NCI-H2029 treated with DMSO at 0.1 percent for 48 hours (cell line): Measurements from ENCODE around the gene ARFIP1.

Source experiments
- DNase-seq: peaks from one replicate; lab custom pipeline; 2025; lab: John Stamatoyannopoulos, UW

ARFIP1 gene

GRCh38 chr4:152938237-152938947 lies 158.6 kb downstream of the ARFIP1 start:
- peak; percentile 58 for DNase-seq

- no peak for DNase-seq
Observed at GRCh38 chr4:152939621-152940020, 159.9 kb downstream of the ARFIP1 start.

- DNase-seq: no peak
Observed at GRCh38 chr4:152940461-152940860, 160.7 kb downstream of the ARFIP1 start.

DNA sequence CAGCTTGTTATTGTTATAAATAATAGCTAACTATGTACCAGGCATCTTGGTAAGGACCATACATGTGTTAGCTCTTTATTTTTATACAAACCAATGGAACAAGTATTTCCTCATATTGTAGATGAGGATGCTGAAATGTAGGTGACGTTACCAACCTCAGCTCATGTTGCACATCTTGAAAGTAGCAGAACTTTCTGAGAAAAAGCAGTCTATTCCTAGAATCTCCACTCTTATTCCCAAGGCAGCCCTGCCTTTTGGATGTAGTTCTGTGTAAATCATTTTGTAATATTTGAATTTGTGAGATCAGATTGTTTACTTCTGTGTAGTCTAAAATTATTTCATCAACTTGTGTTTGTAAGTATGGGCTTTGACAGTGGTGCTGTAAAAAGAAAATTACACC lies 161.7 kb downstream of the ARFIP1 start:
- DNase-seq: no peak

- DNase-seq: no peak
Observed at GRCh38 chr4:152942346-152942745, 162.6 kb downstream of the ARFIP1 start.

DNA sequence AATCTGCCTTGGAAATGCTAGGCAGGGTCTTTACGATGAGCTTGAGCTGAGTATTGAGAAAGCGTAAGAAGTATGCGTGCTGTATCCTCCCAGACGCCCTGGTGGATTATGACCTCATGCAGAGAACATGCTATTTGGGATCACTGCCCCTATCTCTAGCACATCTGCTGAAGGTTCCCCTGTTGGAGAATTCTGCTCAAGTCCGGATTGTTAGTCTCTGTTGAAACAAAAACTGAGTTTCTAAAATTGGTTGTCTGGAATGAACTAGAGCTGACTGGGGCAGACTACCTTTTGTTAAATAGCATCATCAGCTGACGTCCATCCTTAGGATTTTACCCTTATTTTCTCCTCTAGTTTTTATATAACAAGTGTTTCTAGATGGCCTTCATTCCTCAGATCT lies 163.9 kb downstream of the ARFIP1 start:
- no peak for DNase-seq

DNA sequence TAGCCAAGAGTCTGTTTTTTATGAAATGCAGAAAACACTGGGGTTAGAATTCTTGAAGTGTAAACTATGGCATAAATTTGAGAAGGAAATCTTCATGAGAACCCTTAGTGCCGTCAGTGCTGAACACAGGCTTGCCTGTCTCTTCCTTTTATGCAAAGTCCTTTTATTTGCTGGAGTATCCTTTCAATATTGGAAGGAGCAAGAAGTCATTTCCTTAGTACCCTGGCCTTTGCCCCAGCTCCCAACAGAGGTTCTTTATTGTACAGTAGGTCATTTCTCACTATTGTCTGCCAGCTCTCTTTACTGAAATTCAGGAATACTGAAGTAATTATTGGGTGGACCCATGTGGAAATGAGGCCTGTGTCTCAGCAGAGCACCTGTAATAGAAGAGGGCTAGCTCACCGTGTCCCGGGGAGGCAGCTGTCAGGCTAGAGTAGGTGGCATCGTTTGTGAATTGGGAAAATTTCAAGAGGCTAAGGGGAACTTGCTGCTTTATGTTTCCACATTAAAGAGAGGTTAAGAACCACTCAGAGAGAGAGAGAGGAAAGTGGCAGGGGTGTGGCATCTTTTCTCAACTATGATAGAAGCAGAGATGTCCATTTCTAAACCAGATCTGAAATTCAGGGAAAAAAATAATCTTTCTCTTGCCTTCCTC lies 165.0 kb downstream of the ARFIP1 start:
- no peak for DNase-seq

GRCh38 chr4:152945639-152946038 lies 165.9 kb downstream of the ARFIP1 start:
- no peak for DNase-seq

- no peak for DNase-seq
Observed at GRCh38 chr4:152946446-152946845, 166.7 kb downstream of the ARFIP1 start.

- no peak for DNase-seq
Observed at GRCh38 chr4:152947311-152947710, 167.6 kb downstream of the ARFIP1 start.

GRCh38 chr4:152949930-152950329 lies 170.2 kb downstream of the ARFIP1 start:
- no peak for DNase-seq

GRCh38 chr4:152950402-152951274 lies 170.9 kb downstream of the ARFIP1 start:
- DNase-seq: no peak

DNA sequence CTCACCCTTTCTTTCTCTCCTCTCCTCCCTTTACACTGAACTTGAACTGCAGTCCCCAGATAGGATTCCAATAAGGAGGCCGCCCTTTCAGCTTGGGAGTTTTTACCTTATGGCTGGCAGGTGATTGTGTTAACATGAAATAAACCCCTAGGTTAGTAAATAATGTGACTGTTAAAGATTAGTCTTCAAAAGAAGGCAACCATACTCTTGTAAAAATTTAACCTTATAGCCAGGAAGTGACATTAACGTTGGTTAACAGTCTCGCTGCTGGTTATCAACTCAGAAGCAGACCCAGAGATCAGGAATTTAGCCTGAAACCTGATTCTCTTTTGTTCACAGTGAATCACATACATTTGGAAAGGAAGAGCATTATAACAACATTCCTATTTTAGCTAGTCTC lies 171.6 kb downstream of the ARFIP1 start:
- DNase-seq: no peak

DNA sequence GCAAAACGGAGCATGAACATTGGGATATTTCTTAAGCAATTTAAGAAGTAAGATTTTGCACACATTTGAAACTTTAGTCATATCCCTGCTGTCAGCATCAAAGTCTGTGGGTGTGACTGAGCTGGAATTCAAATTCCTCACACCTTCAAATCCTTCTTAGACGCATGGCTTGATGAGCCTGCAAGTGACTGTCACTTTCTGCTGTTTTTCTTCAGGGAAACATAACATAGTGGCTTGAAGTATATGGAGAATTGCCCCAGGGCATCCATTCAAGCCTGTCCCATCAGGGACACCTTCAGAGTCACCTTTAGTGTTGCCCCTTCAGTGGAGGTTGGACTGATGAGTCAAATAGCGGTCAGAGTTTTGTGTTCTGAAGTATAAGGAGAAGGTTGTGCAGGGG lies 173.8 kb downstream of the ARFIP1 start:
- no peak for DNase-seq

DNA sequence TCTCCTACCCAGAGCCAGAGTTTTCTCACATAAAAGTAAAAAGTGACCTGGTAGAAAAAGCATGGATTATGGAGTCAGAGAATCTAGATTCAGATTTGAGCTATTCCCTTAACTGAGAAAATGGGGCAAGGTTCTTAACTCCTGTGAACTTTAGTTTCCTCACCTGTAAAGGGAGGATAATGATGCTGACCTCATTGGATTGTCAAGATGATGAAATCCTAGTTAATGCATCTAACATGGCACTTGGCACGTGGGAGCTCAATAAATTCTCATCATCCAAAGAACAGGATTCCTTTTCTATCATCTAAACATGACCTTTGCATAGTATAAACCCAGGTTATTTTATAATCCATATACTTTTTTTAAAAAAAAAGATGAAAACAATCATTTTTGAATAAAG lies 175.0 kb downstream of the ARFIP1 start:
- no peak for DNase-seq

- DNase-seq: no peak
Observed at GRCh38 chr4:152956147-152956546, 176.4 kb downstream of the ARFIP1 start.

- DNase-seq: no peak
Observed at GRCh38 chr4:152956650-152957436, 177.1 kb downstream of the ARFIP1 start.

GRCh38 chr4:152957437-152958171 lies 177.8 kb downstream of the ARFIP1 start:
- no peak for DNase-seq

GRCh38 chr4:152959080-152959479 lies 179.3 kb downstream of the ARFIP1 start:
- no peak for DNase-seq

GRCh38 chr4:152960082-152960481 lies 180.3 kb downstream of the ARFIP1 start:
- DNase-seq: no peak

- DNase-seq: no peak
Observed at GRCh38 chr4:152961014-152961772, 181.4 kb downstream of the ARFIP1 start.
